Stimulated activated CD8-positive, alpha-beta memory T cell treated with anti-CD3 and anti-CD28 coated beads, Interleukin-4, amount 100 ng/mL, for 1 hour (primary cell): ENCODE data around the gene FAM240A.

Experiments
- DNase-seq, 2 donors: peaks; one replicate each; pipeline ENCODE4 v3.0.0-alpha.2; 2020; ENCODE audit warnings: low read depth in 2 of 2, low spot score in 1 of 2

The FAM240A gene

GRCh38 chr3:46673151-46674030 is 61.1 kb downstream of the FAM240A start:
- DNase-seq = no peak

- no peak for DNase-seq
Measured at GRCh38 chr3:46674031-46674845, 61.9 kb downstream of the FAM240A start.

- no peak for DNase-seq
Measured at GRCh38 chr3:46675426-46675825, 63.1 kb downstream of the FAM240A start.
